Subcutaneous preadipocyte (primary cell): ENCODE results near the gene GPI. TPM values are rescaled to one million over a fixed set of nuclear protein-coding genes. Genes with fewer than 3 reads are reported as not detected.

Experiments used
- total RNA-seq: library from RNA; depleted of rRNA; stranded (reverse); fragments of >200 nt; gene quantifications from 2 replicates; pipeline ENCODE4 v1.2.3, GENCODE V29; 2012

The GPI gene
- total RNA-seq: 224 and 233 TPM in 2 replicates

DNA sequence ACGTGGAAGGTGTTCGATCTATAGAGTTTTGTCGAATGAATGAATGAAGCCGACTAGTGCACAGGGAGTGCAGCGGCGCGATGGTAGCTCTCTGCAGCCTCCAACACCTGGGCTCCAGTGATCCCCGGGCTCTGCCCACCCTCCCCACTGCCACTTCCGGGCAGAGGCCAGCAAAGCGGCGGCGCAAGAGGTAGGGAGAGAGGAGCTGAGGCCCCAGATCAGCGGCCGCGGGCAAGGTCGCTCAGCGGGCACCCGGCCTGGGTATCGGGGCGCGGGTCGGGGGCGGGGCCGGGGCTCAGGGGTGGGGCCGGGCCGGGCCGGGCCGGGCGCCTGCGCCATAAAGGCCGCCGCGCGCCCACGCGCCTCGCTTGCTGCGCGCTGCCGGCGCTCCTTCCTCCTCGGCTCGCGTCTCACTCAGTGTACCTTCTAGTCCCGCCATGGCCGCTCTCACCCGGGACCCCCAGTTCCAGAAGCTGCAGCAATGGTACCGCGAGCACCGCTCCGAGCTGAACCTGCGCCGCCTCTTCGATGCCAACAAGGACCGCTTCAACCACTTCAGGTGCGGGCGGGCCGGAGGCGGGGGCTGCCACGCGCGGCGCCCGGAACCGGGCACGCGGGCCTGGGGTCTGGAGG lies at the start of gene GPI:
GPI (plus strand) TSS at position 367 of the 633 bp plus-strand sequence; CDS start at position 438, 71 bp downstream.

DNA sequence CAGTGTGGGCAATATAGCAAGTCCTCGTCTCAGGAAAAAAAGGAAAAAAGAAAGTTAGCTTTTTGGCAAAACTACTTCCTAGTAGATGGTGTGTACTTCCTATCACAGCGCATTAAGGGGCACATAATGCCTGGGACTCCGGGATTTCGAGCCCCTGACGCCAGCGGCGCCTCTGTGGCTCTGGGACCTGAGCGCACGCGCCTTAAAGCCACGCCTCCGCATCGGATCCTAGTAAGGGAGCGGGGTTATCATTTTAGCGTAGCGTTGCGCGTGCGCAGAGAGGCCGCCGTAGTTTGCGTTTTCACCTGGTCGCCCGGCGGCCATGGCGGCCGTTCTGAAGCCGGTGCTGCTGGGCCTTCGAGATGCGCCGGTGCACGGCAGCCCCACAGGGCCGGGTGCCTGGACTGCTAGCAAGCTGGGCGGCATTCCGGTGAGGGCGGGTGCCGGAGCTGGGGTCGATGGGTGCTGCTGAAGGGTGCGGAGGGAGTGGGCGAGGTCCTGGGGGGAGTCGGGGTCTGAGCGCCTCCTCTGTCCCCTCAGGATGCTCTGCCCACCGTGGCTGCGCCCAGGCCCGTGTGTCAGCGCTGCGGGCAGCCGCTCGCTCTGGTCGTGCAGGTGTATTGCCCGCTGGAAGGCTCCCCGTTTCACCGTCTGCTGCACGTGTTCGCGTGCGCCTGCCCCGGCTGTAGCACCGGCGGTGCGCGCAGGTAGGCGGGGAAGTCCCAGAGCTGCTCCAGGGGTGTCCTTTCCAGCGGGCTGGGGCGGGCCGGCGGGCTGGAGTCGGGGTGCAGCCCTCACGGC lies 39.3 kb downstream of the GPI start, which contains the start of gene PDCD2L:
PDCD2L (plus strand) TSS at position 291 of the 801 bp plus-strand sequence; CDS start at position 323, 32 bp downstream.

Other genes with a start within 250 kb of the GPI start
- gene LSM14A, start 192.7 kb upstream of the GPI start, total RNA-seq: 43.0 and 58.6 TPM in 2 replicates
- 4.8 and 6.8 TPM in 2 replicates for gene GARRE1, start 110.6 kb upstream of the GPI start, total RNA-seq
- gene PDCD2L, start 39.2 kb downstream of the GPI start, total RNA-seq: 15.1 and 15.2 TPM in 2 replicates
- gene UBA2, start 63.2 kb downstream of the GPI start, total RNA-seq: 116 and 132 TPM in 2 replicates
- gene WTIP, start 116.6 kb downstream of the GPI start, total RNA-seq: 12.9 and 17.8 TPM in 2 replicates